GM12878 (cell line): ENCODE measurements around the gene NADSYN1. TPM values are rescaled to one million over a fixed set of nuclear protein-coding genes. Genes with fewer than 3 reads are reported as not detected.

ENCODE experiments used
- ATAC-seq: fragments of 200-7000 bp; cut with Tn5 transposase; 3 replicates; pipeline ENCODE4 v1.9.1; 2020; ENCODE audit warnings: mild to moderate bottlenecking, moderate library complexity
- BruUV-seq: library from RNA; stranded (reverse); fragments of 400-500 nt; replicated peaks from 2 replicates; lab custom pipeline; 2021; lab: Mats Ljungman, UMichigan
- CTCF ChIA-PET: fragments of 300-600 bp; sonication (Branson Sonifier 250); formaldehyde crosslinking; extraction: SDS; loops from one replicate; lab custom pipeline; 2021; ENCODE audit warnings: inconsistent platforms; lab: Yijun Ruan, JAX
- POLR2A ChIA-PET: fragments of 350-600 bp; formaldehyde crosslinking; extraction: SDS; loops from one replicate; lab custom pipeline; 2021; ENCODE audit warnings: inconsistent platforms; lab: Charles Lee
- RAD21 ChIA-PET: fragments of 300-600 bp; sonication (Branson Sonifier 250); formaldehyde crosslinking; loops from one replicate; lab custom pipeline; 2023; ENCODE audit warnings: antibody characterized with exemption; ENCODE audit not compliant: unreplicated experiment; lab: Charles Lee
- SMC1A ChIA-PET: fragments of 300-600 bp; sonication (Branson Sonifier 250); formaldehyde crosslinking; loops from one replicate; lab custom pipeline; 2023; ENCODE audit not compliant: unreplicated experiment, uncharacterized antibody; lab: Charles Lee
- DNase-seq: peaks from one replicate; pipeline ENCODE4 v3.0.0-alpha.2; 2011; ENCODE audit warnings: low read depth, low spot score
- FAIRE-seq: peaks from 3 replicates; lab custom pipeline; 2011; peaks lifted over from hg19 to GRCh38; lab: Jason Lieb, UNC
- H2AFZ ChIP-seq: 2 replicates; pipeline ENCODE4 v1.6.0; 2011; ENCODE audit warnings: low read depth, low read length, control low read depth; ENCODE audit not compliant: control insufficient read depth
- H3K27ac ChIP-seq: 2 replicates; pipeline ENCODE4 v1.5.1; 2011; ENCODE audit warnings: control low read depth; ENCODE audit not compliant: control insufficient read depth, insufficient read depth
- H3K27me3 ChIP-seq, 2 experiments: replicated peaks in 1 of 2; 2 replicates each; pipeline versions ENCODE4 v1.6.0 to v1.6.1; 2011; ENCODE audit warnings: low read length in 1 of 2; ENCODE audit not compliant: control insufficient read depth in 2 of 2, insufficient read depth in 2 of 2
- H3K36me3 ChIP-seq, 2 experiments: 2 replicates each; pipeline ENCODE4 v1.5.1; 2011; ENCODE audit warnings: low read length in 1 of 2; ENCODE audit not compliant: control insufficient read depth in 2 of 2, insufficient read depth in 2 of 2
- H3K4me1 ChIP-seq: 2 replicates; pipeline ENCODE4 v1.6.1; 2011; ENCODE audit warnings: mild to moderate bottlenecking, low read length, moderate library complexity, mixed read lengths; ENCODE audit not compliant: control insufficient read depth, insufficient read depth
- H3K4me2 ChIP-seq: 2 replicates; pipeline ENCODE4 v1.6.0; 2011; ENCODE audit warnings: control low read depth; ENCODE audit not compliant: control insufficient read depth, insufficient read depth
- H3K4me3 ChIP-seq: fragments of 200-600 bp; sonication (generic); 2 replicates; pipeline ENCODE4 v1.5.1; 2016
- H3K79me2 ChIP-seq: 2 replicates; pipeline ENCODE4 v1.6.0; 2011; ENCODE audit warnings: low read length; ENCODE audit not compliant: control insufficient read depth, insufficient read depth
- H3K9ac ChIP-seq: 2 replicates; pipeline ENCODE4 v1.8.0; 2011; ENCODE audit warnings: low read length, control low read depth, mixed read lengths; ENCODE audit not compliant: control insufficient read depth, insufficient read depth
- H3K9me3 ChIP-seq: replicated peaks from 3 replicates; pipeline ENCODE4 v1.5.1; 2011; ENCODE audit warnings: mild to moderate bottlenecking, low read length; ENCODE audit not compliant: control insufficient read depth, insufficient read depth
- H4K20me1 ChIP-seq: 2 replicates; pipeline ENCODE4 v1.6.0; 2011; ENCODE audit not compliant: control insufficient read depth, insufficient read depth
- CHD1 ChIP-seq: IDR thresholded peaks from 2 replicates; pipeline ENCODE4 v1.6.1; 2012; ENCODE audit warnings: low read depth, low read length, improper control_type of control experiment
- FOS ChIP-seq: IDR thresholded peaks from 3 replicates; pipeline ENCODE4 v1.6.1; 2011; ENCODE audit warnings: borderline replicate concordance; ENCODE audit not compliant: insufficient read length; ENCODE audit errors: extremely low read depth
- FOXK2 ChIP-seq: fragments of 450-650 bp; IDR thresholded peaks from 2 replicates; pipeline ENCODE4 v1.6.1; 2017; ENCODE audit warnings: mild to moderate bottlenecking, moderate library complexity
- GABPA ChIP-seq: IDR thresholded peaks from 2 replicates; pipeline ENCODE4 v1.6.1; 2014; ENCODE audit warnings: antibody characterized with exemption, low read depth, mild to moderate bottlenecking, inconsistent platforms
- HDGF ChIP-seq: fragments of 450-650 bp; IDR thresholded peaks from 2 replicates; pipeline ENCODE4 v1.6.1; 2016; ENCODE audit warnings: antibody characterized with exemption
- MEF2B ChIP-seq: fragments of 450-650 bp; IDR thresholded peaks from 2 replicates; pipeline ENCODE4 v1.6.1; 2018; ENCODE audit warnings: mild to moderate bottlenecking, moderate library complexity; ENCODE audit not compliant: partially characterized antibody, poor library complexity, severe bottlenecking
- MXI1 ChIP-seq: fragments of 150-350 bp; IDR thresholded peaks from 2 replicates; pipeline ENCODE4 v1.6.1; 2011; ENCODE audit warnings: low read depth, mild to moderate bottlenecking, inconsistent platforms, low read length, improper control_type of control experiment
- MYC ChIP-seq: IDR thresholded peaks from 2 replicates; pipeline ENCODE4 v1.6.1; 2011; ENCODE audit warnings: mild to moderate bottlenecking, low read length, moderate library complexity, inconsistent platforms; ENCODE audit not compliant: insufficient read depth, insufficient replicate concordance, insufficient read length, severe bottlenecking
- POLR2AphosphoS2 ChIP-seq: IDR thresholded peaks from 2 replicates; pipeline ENCODE4 v1.6.1; 2011; ENCODE audit warnings: low read depth, mild to moderate bottlenecking, low read length, improper control_type of control experiment, moderate library complexity
- RBBP5 ChIP-seq: fragments of 200-600 bp; sonication (generic); conservative IDR thresholded peaks from 2 replicates; pipeline ENCODE4 v1.6.1; 2016
- TAF1 ChIP-seq: IDR thresholded peaks from 2 replicates; pipeline ENCODE4 v1.6.1; 2011; ENCODE audit warnings: mild to moderate bottlenecking, low read depth, low read length, borderline replicate concordance
- WGBS: methylation state at CpG from one replicate; pipeline ENCODE4 v1.1.6; 2016; ENCODE audit warnings: low lambda C conversion rate; ENCODE audit not compliant: insufficient replicate concordance, insufficient coverage; ENCODE audit errors: missing lambda C conversion rate; 5-methylcytosine and 5-hydroxymethylcytosine counted together
- in situ Hi-C: fragments of 300-500 bp; cut with MboI; formaldehyde crosslinking; loops from 9 replicates; pipeline ENCODE4 v1.14.3; 2018; ENCODE audit warnings: mixed read lengths
- intact Hi-C: fragments of 100-400 bp; cut with micrococcal nuclease; formaldehyde crosslinking; loops from one replicate; pipeline ENCODE4 v1.14.2; 2022; ENCODE audit not compliant: unreplicated experiment
- polyA plus RNA-seq, 11 experiments: library from polyadenylated mRNA; depleted of rRNA in 4 of 11; unstranded in 6 of 11; stranded (reverse) in 5 of 11; fragments of >200 nt; fragmentation: Nextera tagmentation in 4 of 11; fragmentation: Illumina TruSeq in 1 of 11; extraction: Ambion mirVana in 4 of 11; extraction: Trizol in 1 of 11; gene quantifications; 1 replicate in 1 of 11; 2 replicates in 10 of 11; pipeline versions ENCODE4 v1.2.1 to v1.2.3, GENCODE V29; 2011 to 2016; ENCODE audit warnings: inconsistent platforms in 2 of 11, missing spikeins in 2 of 11, low read depth in 1 of 11
- total RNA-seq, 4 experiments: library from RNA; depleted of rRNA in 3 of 4; stranded (reverse); fragments of >200 nt in 3 of 4; fragmentation: Illumina TruSeq in 1 of 4; extraction: Trizol in 1 of 4; gene quantifications; 2 replicates each; pipeline versions ENCODE4 v1.2.1 to v1.2.3, GENCODE V29; 2013 to 2021
- TF ChIP-seq, protein P1 (sequence below): fragments of 450-650 bp; IDR thresholded peaks from 2 replicates; pipeline ENCODE4 v1.6.1; 2018; ENCODE audit warnings: mild to moderate bottlenecking, low read depth, moderate library complexity; ENCODE audit not compliant: partially characterized antibody
- TF ChIP-seq, protein P2 (sequence below): fragments of 450-650 bp; formaldehyde crosslinking; IDR thresholded peaks from 2 replicates; pipeline ENCODE4 v1.5.0; 2022; ENCODE audit warnings: mild to moderate bottlenecking, missing genetic modification characterization
- TF ChIP-seq, protein P3 (sequence below): fragments of 450-650 bp; IDR thresholded peaks from 2 replicates; pipeline ENCODE4 v1.6.1; 2017; ENCODE audit warnings: mild to moderate bottlenecking, moderate library complexity

NADSYN1 gene
- total and polyA plus RNA-seq, 10 of the 15 experiments (the other 5 are each of a cell fraction or from before 2014, with no cell fraction given) = 12.2 to 90.2 (median 69.5) TPM

DNA sequence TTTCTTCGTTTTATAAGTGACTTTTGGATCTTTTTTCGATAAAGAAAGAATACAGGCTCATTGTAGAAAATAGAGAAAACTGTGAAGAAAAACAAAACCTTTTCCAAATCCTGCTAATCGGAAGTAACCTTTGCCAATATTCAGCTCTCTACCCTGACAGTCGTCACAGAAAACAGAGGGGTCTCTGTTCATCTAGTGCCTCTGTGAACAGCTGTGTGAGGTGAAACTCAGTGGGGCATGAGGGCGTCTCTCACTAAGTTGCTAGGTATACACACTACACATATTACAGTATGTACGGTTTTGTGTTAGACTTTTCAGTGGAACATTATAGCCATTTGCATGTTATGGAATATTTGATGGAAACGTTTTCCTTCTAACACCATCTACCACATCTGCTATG is 44.2 kb upstream of the NADSYN1 start:
- intact Hi-C loops = no loop called here
- FAIRE-seq = no peak
- ATAC-seq = no peak
- H3K36me3 ChIP-seq = no peaks in the 10 kb centered on the region
- POLR2A ChIA-PET = no interaction called here
- H3K79me2 ChIP-seq = no peaks in the 10 kb centered on the region
- WGBS = 32% methylated on average over 7 of the region's 7 CpGs
- no peak for DNase-seq
- no peaks in the 10 kb centered on the region for H3K4me1 ChIP-seq
- no peak overlapping the region for H3K9ac ChIP-seq
- H2AFZ ChIP-seq = no peak overlapping the region
- CTCF ChIA-PET = no interaction called here
- in situ Hi-C loops = no loop called here
- no peak overlapping the region for H3K27ac ChIP-seq
- BruUV-seq = no TSS peak
- H3K4me3 ChIP-seq = no peak overlapping the region
- H3K27me3 ChIP-seq = no peaks in the 10 kb centered on the region
- H3K4me2 ChIP-seq = no peak overlapping the region
- SMC1A ChIA-PET = no interaction called here
- RAD21 ChIA-PET = no interaction called here
- H3K9me3 ChIP-seq = no peaks in the 10 kb centered on the region; the same call in 2 of the 3 replicates
- no peaks in the 10 kb centered on the region for H4K20me1 ChIP-seq
- TF ChIP-seq MXI1 (no peak), GABPA (no peak), RBBP5 (no peak), FOS (no peak), MYC (no peak), TAF1 (no peak), HDGF (no peak), FOXK2 (no peak), POLR2AphosphoS2 (no peak), CHD1 (no peak), MEF2B (no peak)
- TF ChIP-seq, protein P1, sequence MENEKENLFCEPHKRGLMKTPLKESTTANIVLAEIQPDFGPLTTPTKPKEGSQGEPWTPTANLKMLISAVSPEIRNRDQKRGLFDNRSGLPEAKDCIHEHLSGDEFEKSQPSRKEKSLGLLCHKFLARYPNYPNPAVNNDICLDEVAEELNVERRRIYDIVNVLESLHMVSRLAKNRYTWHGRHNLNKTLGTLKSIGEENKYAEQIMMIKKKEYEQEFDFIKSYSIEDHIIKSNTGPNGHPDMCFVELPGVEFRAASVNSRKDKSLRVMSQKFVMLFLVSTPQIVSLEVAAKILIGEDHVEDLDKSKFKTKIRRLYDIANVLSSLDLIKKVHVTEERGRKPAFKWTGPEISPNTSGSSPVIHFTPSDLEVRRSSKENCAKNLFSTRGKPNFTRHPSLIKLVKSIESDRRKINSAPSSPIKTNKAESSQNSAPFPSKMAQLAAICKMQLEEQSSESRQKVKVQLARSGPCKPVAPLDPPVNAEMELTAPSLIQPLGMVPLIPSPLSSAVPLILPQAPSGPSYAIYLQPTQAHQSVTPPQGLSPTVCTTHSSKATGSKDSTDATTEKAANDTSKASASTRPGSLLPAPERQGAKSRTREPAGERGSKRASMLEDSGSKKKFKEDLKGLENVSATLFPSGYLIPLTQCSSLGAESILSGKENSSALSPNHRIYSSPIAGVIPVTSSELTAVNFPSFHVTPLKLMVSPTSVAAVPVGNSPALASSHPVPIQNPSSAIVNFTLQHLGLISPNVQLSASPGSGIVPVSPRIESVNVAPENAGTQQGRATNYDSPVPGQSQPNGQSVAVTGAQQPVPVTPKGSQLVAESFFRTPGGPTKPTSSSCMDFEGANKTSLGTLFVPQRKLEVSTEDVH = no peak
- TF ChIP-seq, protein P2, sequence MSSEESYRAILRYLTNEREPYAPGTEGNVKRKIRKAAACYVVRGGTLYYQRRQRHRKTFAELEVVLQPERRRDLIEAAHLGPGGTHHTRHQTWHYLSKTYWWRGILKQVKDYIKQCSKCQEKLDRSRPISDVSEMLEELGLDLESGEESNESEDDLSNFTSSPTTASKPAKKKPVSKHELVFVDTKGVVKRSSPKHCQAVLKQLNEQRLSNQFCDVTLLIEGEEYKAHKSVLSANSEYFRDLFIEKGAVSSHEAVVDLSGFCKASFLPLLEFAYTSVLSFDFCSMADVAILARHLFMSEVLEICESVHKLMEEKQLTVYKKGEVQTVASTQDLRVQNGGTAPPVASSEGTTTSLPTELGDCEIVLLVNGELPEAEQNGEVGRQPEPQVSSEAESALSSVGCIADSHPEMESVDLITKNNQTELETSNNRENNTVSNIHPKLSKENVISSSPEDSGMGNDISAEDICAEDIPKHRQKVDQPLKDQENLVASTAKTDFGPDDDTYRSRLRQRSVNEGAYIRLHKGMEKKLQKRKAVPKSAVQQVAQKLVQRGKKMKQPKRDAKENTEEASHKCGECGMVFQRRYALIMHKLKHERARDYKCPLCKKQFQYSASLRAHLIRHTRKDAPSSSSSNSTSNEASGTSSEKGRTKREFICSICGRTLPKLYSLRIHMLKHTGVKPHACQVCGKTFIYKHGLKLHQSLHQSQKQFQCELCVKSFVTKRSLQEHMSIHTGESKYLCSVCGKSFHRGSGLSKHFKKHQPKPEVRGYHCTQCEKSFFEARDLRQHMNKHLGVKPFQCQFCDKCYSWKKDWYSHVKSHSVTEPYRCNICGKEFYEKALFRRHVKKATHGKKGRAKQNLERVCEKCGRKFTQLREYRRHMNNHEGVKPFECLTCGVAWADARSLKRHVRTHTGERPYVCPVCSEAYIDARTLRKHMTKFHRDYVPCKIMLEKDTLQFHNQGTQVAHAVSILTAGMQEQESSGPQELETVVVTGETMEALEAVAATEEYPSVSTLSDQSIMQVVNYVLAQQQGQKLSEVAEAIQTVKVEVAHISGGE (CRISPR knock-in tag) = no peak
- TF ChIP-seq, protein P3, sequence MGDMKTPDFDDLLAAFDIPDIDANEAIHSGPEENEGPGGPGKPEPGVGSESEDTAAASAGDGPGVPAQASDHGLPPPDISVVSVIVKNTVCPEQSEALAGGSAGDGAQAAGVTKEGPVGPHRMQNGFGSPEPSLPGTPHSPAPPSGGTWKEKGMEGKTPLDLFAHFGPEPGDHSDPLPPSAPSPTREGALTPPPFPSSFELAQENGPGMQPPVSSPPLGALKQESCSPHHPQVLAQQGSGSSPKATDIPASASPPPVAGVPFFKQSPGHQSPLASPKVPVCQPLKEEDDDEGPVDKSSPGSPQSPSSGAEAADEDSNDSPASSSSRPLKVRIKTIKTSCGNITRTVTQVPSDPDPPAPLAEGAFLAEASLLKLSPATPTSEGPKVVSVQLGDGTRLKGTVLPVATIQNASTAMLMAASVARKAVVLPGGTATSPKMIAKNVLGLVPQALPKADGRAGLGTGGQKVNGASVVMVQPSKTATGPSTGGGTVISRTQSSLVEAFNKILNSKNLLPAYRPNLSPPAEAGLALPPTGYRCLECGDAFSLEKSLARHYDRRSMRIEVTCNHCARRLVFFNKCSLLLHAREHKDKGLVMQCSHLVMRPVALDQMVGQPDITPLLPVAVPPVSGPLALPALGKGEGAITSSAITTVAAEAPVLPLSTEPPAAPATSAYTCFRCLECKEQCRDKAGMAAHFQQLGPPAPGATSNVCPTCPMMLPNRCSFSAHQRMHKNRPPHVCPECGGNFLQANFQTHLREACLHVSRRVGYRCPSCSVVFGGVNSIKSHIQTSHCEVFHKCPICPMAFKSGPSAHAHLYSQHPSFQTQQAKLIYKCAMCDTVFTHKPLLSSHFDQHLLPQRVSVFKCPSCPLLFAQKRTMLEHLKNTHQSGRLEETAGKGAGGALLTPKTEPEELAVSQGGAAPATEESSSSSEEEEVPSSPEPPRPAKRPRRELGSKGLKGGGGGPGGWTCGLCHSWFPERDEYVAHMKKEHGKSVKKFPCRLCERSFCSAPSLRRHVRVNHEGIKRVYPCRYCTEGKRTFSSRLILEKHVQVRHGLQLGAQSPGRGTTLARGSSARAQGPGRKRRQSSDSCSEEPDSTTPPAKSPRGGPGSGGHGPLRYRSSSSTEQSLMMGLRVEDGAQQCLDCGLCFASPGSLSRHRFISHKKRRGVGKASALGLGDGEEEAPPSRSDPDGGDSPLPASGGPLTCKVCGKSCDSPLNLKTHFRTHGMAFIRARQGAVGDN = no peak
